Measurements from ENCODE around the gene CSRNP3.

Gene CSRNP3

GRCh38 chr2:165687426-165688002 is 218.0 kb downstream of the CSRNP3 start:
- no peak for DNase-seq (ENCODE audit: low read depth)
- no peak overlapping the region for H3K4me3 ChIP-seq (ENCODE audit: low read depth, low read length)
- no peak for TF ChIP-seq CTCF (IDR thresholded peaks at IDR 0.05; ENCODE audit: low read depth, low read length, missing control alignments)

- no peak overlapping the region for H3K4me3 ChIP-seq (ENCODE audit: low read depth, low read length)
- no peak for TF ChIP-seq CTCF (IDR thresholded peaks at IDR 0.05; ENCODE audit: low read depth, low read length, missing control alignments)
- no peak for DNase-seq (ENCODE audit: low read depth)
These were observed 222.1 kb downstream of the CSRNP3 start for GRCh38 chr2:165691615-165692014.

- H3K4me3 ChIP-seq (ENCODE audit: low read depth, low read length): no peak overlapping the region
- TF ChIP-seq CTCF (IDR thresholded peaks at IDR 0.05; ENCODE audit: low read depth, low read length, missing control alignments): no peak
- no peak for DNase-seq (ENCODE audit: low read depth)
These were observed 223.4 kb downstream of the CSRNP3 start for GRCh38 chr2:165692906-165693305.

- DNase-seq (ENCODE audit: low read depth): no peak
- TF ChIP-seq CTCF (IDR thresholded peaks at IDR 0.05; ENCODE audit: low read depth, low read length, missing control alignments): no peak
- no peak overlapping the region for H3K4me3 ChIP-seq (ENCODE audit: low read depth, low read length)
These were observed 224.3 kb downstream of the CSRNP3 start for GRCh38 chr2:165693838-165694237.

GRCh38 chr2:165697748-165698443 is 228.4 kb downstream of the CSRNP3 start:
- no peak for DNase-seq (ENCODE audit: low read depth)
- TF ChIP-seq CTCF (IDR thresholded peaks at IDR 0.05; ENCODE audit: low read depth, low read length, missing control alignments): no peak
- no peak overlapping the region for H3K4me3 ChIP-seq (ENCODE audit: low read depth, low read length)

GRCh38 chr2:165698444-165698884 is 229.0 kb downstream of the CSRNP3 start:
- H3K4me3 ChIP-seq (ENCODE audit: low read depth, low read length): no peak overlapping the region
- DNase-seq (ENCODE audit: low read depth): no peak
- peak; percentile 49 for TF ChIP-seq CTCF (IDR thresholded peaks at IDR 0.05; ENCODE audit: low read depth, low read length, missing control alignments)

GRCh38 chr2:165699946-165700345 is 230.4 kb downstream of the CSRNP3 start:
- H3K4me3 ChIP-seq (ENCODE audit: low read depth, low read length): no peak overlapping the region
- DNase-seq (ENCODE audit: low read depth): no peak
- no peak for TF ChIP-seq CTCF (IDR thresholded peaks at IDR 0.05; ENCODE audit: low read depth, low read length, missing control alignments)

Data from GM12864 (cell line).